Measurements from ENCODE around the gene DCP1B.

DNA sequence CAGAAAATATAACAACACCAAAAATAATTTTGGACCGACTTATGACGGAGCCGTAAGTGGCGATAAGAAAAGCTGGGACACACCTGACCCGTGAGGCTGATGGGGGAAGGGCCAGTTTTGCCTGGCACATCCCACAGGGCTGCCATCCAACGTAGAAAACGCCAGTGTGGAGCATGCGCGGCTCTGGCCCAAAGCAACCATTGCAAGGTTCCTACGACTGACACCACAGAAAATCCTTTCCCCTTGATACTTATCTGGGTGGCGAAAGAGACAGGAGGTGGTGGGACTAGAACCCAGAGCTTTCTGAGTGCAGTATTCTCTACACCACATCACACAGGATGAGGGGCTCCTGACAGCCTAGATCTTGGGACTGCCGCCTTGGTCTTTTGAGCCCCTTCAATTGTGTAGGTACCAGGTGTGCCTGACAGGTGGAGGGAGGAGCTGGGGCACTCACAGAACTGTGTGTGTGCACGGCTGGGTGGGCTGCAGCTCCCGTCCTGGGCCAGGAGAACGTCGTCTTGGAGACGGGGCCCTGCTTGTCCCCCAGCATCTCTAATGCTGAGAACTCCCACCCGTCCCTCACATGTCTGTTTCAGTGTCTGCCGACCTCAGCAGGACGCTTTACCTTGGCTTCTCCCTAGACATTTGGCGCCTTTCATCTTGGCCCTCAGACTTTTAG, 68.4 kb downstream of the DCP1B start:
- TF ChIP-seq, protein P1, sequence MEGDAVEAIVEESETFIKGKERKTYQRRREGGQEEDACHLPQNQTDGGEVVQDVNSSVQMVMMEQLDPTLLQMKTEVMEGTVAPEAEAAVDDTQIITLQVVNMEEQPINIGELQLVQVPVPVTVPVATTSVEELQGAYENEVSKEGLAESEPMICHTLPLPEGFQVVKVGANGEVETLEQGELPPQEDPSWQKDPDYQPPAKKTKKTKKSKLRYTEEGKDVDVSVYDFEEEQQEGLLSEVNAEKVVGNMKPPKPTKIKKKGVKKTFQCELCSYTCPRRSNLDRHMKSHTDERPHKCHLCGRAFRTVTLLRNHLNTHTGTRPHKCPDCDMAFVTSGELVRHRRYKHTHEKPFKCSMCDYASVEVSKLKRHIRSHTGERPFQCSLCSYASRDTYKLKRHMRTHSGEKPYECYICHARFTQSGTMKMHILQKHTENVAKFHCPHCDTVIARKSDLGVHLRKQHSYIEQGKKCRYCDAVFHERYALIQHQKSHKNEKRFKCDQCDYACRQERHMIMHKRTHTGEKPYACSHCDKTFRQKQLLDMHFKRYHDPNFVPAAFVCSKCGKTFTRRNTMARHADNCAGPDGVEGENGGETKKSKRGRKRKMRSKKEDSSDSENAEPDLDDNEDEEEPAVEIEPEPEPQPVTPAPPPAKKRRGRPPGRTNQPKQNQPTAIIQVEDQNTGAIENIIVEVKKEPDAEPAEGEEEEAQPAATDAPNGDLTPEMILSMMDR (IDR thresholded peaks at IDR 0.05), result no peak
- TF ChIP-seq, protein P2, sequence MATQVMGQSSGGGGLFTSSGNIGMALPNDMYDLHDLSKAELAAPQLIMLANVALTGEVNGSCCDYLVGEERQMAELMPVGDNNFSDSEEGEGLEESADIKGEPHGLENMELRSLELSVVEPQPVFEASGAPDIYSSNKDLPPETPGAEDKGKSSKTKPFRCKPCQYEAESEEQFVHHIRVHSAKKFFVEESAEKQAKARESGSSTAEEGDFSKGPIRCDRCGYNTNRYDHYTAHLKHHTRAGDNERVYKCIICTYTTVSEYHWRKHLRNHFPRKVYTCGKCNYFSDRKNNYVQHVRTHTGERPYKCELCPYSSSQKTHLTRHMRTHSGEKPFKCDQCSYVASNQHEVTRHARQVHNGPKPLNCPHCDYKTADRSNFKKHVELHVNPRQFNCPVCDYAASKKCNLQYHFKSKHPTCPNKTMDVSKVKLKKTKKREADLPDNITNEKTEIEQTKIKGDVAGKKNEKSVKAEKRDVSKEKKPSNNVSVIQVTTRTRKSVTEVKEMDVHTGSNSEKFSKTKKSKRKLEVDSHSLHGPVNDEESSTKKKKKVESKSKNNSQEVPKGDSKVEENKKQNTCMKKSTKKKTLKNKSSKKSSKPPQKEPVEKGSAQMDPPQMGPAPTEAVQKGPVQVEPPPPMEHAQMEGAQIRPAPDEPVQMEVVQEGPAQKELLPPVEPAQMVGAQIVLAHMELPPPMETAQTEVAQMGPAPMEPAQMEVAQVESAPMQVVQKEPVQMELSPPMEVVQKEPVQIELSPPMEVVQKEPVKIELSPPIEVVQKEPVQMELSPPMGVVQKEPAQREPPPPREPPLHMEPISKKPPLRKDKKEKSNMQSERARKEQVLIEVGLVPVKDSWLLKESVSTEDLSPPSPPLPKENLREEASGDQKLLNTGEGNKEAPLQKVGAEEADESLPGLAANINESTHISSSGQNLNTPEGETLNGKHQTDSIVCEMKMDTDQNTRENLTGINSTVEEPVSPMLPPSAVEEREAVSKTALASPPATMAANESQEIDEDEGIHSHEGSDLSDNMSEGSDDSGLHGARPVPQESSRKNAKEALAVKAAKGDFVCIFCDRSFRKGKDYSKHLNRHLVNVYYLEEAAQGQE (IDR thresholded peaks at IDR 0.05; ENCODE audit: insufficient read depth in 1 of 2, low read depth in 2 of 2, low read length in 1 of 2), result no peak
- TF ChIP-seq POLR2AphosphoS5 (IDR thresholded peaks at IDR 0.05; ENCODE audit: low read depth, low read length), result no peak
- TF ChIP-seq TCF7L2 (IDR thresholded peaks at IDR 0.05; ENCODE audit: low read depth, low read length), result no peak
